GM13976 (cell line): ENCODE measurements around the gene ZNF771.

Experiments used
- DNase-seq: peaks from one replicate; pipeline ENCODE4 v3.0.0; 2012; ENCODE audit warnings: low spot score
- in situ Hi-C: fragments of 300-500 bp; cut with MboI; formaldehyde crosslinking; loops from one replicate; pipeline ENCODE4 v1.12.0; 2022; ENCODE audit warnings: low sequenced_read_pairs, mixed read lengths, inconsistent platforms; ENCODE audit not compliant: unreplicated experiment
- TF ChIP-seq, protein P1 (sequence below): IDR thresholded peaks from 2 replicates; pipeline ENCODE4 v1.5.1; 2012; ENCODE audit warnings: borderline replicate concordance, mild to moderate bottlenecking; ENCODE audit not compliant: insufficient read depth; ENCODE audit errors: extremely low read depth, missing control alignments, control extremely low read depth

ZNF771 gene

DNA sequence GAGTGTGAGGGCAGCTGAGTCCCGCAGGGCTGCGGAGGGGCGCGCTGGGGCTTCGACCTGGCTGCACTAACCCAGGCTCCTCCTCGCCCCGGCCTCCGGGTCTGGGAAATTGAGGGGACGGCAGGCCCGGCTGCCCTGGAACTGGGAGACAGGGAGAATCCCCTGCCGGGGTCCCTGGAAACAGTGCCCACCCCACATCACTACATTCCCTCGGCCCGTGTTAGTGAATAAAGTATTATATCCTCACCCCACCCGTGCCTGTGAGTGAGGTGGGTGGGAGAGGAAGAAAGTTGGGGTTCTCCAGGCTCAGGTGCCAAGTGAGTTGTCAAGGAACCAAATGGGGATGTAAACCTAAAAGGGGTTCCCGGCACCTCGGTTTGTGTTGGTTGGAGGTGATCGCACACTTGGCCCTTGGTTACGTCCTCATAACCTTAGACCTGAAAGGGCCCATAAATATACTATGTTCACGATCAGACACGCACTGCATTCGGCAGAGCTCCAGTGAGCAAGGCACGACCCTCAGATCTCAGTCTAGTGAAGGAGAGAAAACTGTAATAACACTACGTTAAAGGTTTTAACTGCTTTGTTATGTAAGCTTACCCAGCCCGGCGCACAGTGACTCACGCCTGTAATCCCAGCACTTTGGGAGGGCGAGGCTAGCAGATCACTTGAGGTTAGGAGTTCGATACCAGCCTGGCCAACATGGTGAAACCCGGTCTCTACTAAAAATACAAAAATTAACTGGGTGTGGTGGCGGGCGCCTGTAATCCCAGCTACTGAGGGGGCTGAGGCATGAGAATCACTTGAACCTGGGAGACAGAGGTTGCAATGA, 11.2 kb downstream of the ZNF771 start:
- TF ChIP-seq, protein P1, sequence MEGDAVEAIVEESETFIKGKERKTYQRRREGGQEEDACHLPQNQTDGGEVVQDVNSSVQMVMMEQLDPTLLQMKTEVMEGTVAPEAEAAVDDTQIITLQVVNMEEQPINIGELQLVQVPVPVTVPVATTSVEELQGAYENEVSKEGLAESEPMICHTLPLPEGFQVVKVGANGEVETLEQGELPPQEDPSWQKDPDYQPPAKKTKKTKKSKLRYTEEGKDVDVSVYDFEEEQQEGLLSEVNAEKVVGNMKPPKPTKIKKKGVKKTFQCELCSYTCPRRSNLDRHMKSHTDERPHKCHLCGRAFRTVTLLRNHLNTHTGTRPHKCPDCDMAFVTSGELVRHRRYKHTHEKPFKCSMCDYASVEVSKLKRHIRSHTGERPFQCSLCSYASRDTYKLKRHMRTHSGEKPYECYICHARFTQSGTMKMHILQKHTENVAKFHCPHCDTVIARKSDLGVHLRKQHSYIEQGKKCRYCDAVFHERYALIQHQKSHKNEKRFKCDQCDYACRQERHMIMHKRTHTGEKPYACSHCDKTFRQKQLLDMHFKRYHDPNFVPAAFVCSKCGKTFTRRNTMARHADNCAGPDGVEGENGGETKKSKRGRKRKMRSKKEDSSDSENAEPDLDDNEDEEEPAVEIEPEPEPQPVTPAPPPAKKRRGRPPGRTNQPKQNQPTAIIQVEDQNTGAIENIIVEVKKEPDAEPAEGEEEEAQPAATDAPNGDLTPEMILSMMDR: no peak
- in situ Hi-C loops: loop anchor here (25.0 kb wide), 2 partner anchors 231 to 306 kb away; partner anchors contain the start of genes BOLA2B, CORO1A, GDPD3 and MAPK3
- no peak for DNase-seq

GRCh38 chr16:30421010-30421409, 13.6 kb downstream of the ZNF771 start:
- in situ Hi-C loops: loop anchor here (25.0 kb wide), 2 partner anchors 234 to 309 kb away; partner anchors contain the start of genes BOLA2B, CORO1A, GDPD3 and MAPK3
- TF ChIP-seq, protein P1: no peak
- no peak for DNase-seq

DNA sequence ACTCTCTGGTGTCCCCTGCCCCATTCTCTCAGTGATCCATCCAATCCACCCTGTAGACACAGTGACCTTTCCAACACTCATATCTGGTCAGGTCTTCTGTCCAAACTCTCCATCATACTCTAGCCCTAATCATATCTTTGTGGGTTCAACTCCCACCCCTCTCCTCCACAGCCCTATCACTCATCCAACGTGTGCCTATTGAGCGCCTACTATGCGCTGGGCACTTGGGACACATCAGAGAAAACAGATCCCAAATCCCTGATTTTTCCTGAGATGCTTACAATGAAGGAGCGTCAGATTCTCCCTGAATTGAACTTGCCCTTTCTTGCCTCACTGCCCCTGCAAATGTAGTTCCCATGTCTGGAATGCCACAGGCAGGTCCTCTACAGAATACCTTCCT, 20.6 kb downstream of the ZNF771 start:
- in situ Hi-C loops: loop anchor here (25.0 kb wide), 1 partner anchor 184 kb away; the partner anchor contains the start of gene ZNF689

DNA sequence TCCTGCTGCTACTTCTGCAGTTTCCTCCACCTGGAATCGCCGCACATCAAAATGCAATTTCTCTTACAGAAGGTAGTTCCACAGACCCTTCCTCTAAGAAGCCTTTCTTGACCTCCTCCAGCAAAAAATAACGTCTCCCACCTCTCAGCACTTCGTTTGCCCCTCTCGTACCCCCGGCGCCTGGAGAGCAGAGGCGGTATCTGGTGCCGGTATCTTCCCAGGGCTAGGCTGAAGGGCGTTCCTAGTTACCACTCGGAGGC, 21.9 kb downstream of the ZNF771 start:
- in situ Hi-C loops: loop anchor here (25.0 kb wide), 1 partner anchor 183 kb away; the partner anchor contains the start of gene ZNF689
- DNase-seq: peak; percentile 45

More for the DNA sequence above, 20.6 kb downstream of the ZNF771 start:
- no peak for DNase-seq
- TF ChIP-seq, protein P1: no peak

GRCh38 chr16:30429678-30430427, 22.4 kb downstream of the ZNF771 start, which contains the start of gene DCTPP1:
DCTPP1 (minus strand) TSS chr16:30430030; CDS start chr16:30429980, 50 bp downstream.
- peak; percentile 95 for DNase-seq
- in situ Hi-C loops: loop anchor here (10.0 to 25.0 kb wide), 2 partner anchors 95 to 182 kb away; partner anchors contain the start of genes ZNF689 and ZNF768
- TF ChIP-seq, protein P1: peak; percentile 77

More for the DNA sequence above, 21.9 kb downstream of the ZNF771 start:
- TF ChIP-seq, protein P1: no peak

GRCh38 chr16:30430428-30430970, 23.1 kb downstream of the ZNF771 start:
- in situ Hi-C loops: loop anchor here (10.0 to 25.0 kb wide), 2 partner anchors 94 to 182 kb away; partner anchors contain the start of genes ZNF689 and ZNF768
- no peak for DNase-seq
- TF ChIP-seq, protein P1: no peak
